Liver (tissue), 9 donors: ENCODE data around the gene ZNF132. TPM values are rescaled to one million over a fixed set of nuclear protein-coding genes. Genes with fewer than 3 reads are reported as not detected.

ENCODE experiments used
- DNase-seq: peaks from one replicate; pipeline ENCODE4 v3.0.0-alpha.2; 2017; ENCODE audit warnings: low spot score
- H3K27ac ChIP-seq, 2 donors: one replicate each; pipeline ENCODE4 v1.7.0; 2013; ENCODE audit warnings: inconsistent platforms in 2 of 2, low read length in 2 of 2, control low read depth in 1 of 2, low read depth in 1 of 2, mild to moderate bottlenecking in 1 of 2
- H3K27me3 ChIP-seq, 4 donors: one replicate each; pipeline versions ENCODE4 v1.6.1 to v1.7.0; 2013; ENCODE audit warnings: low read length in 3 of 4, inconsistent platforms in 1 of 4, mild to moderate bottlenecking in 1 of 4, moderate library complexity in 1 of 4; ENCODE audit not compliant: control insufficient read depth in 4 of 4, insufficient read depth in 4 of 4
- H3K36me3 ChIP-seq, 4 donors: one replicate each; pipeline versions ENCODE4 v1.6.1 to v1.7.0; 2013; ENCODE audit warnings: low read length in 3 of 4, mild to moderate bottlenecking in 3 of 4, low read depth in 1 of 4, moderate library complexity in 1 of 4; ENCODE audit not compliant: control insufficient read depth in 4 of 4, insufficient read depth in 3 of 4
- H3K4me1 ChIP-seq, 4 donors: one replicate each; pipeline versions ENCODE4 v1.6.1 to v1.7.0; 2013; ENCODE audit warnings: low read length in 3 of 4, mild to moderate bottlenecking in 3 of 4, moderate library complexity in 1 of 4; ENCODE audit not compliant: control insufficient read depth in 4 of 4, insufficient read depth in 4 of 4
- H3K4me3 ChIP-seq, 3 donors: one replicate each; pipeline versions ENCODE4 v1.6.1 to v1.7.0; 2013; ENCODE audit warnings: low read length in 3 of 3, control low read depth in 1 of 3, low read depth in 1 of 3, mild to moderate bottlenecking in 1 of 3
- H3K9ac ChIP-seq, 2 donors: one replicate each; pipeline ENCODE4 v1.7.0; 2013; ENCODE audit warnings: low read length in 2 of 2, mild to moderate bottlenecking in 2 of 2, moderate library complexity in 2 of 2, control low read depth in 1 of 2, low read depth in 1 of 2
- H3K9me3 ChIP-seq, 4 donors: one replicate each; pipeline versions ENCODE4 v1.6.1 to v1.7.0; 2013; ENCODE audit warnings: low read length in 3 of 4; ENCODE audit not compliant: control insufficient read depth in 4 of 4
- FOXA2 ChIP-seq: IDR thresholded peaks from 2 replicates; pipeline ENCODE4 v1.6.1; 2016; ENCODE audit warnings: antibody characterized with exemption
- GABPA ChIP-seq, 2 donors: IDR thresholded peaks in 1 of 2; conservative IDR thresholded peaks in 1 of 2; 2 replicates each; pipeline ENCODE4 v1.6.1; 2016; ENCODE audit warnings: antibody characterized with exemption in 2 of 2, mild to moderate bottlenecking in 1 of 2, moderate library complexity in 1 of 2
- HNF4A ChIP-seq, 2 donors: conservative IDR thresholded peaks; 2 replicates each; pipeline ENCODE4 v1.6.1; 2016; ENCODE audit warnings: antibody characterized with exemption in 2 of 2, mild to moderate bottlenecking in 2 of 2
- HNF4G ChIP-seq: IDR thresholded peaks from 2 replicates; pipeline ENCODE4 v1.6.1; 2016; ENCODE audit warnings: antibody characterized with exemption
- JUND ChIP-seq, 2 donors: IDR thresholded peaks; 2 replicates each; pipeline ENCODE4 v1.6.1; 2016; ENCODE audit warnings: antibody characterized with exemption in 2 of 2
- NR2F2 ChIP-seq: IDR thresholded peaks from 2 replicates; pipeline ENCODE4 v1.6.1; 2016; ENCODE audit warnings: antibody characterized with exemption
- RAD21 ChIP-seq, 2 donors: IDR thresholded peaks; 2 replicates each; pipeline ENCODE4 v1.6.1; 2016; ENCODE audit warnings: antibody characterized with exemption in 2 of 2, mild to moderate bottlenecking in 2 of 2
- RXRA ChIP-seq, 2 donors: IDR thresholded peaks; 2 replicates each; pipeline ENCODE4 v1.6.1; 2017 to 2018; ENCODE audit warnings: antibody characterized with exemption in 2 of 2, mild to moderate bottlenecking in 1 of 2
- SP1 ChIP-seq: IDR thresholded peaks from 2 replicates; pipeline ENCODE4 v1.6.1; 2018; ENCODE audit warnings: antibody characterized with exemption, mild to moderate bottlenecking
- TAF1 ChIP-seq: conservative IDR thresholded peaks from 2 replicates; pipeline ENCODE4 v1.6.1; 2016; ENCODE audit warnings: antibody characterized with exemption, mild to moderate bottlenecking
- YY1 ChIP-seq: IDR thresholded peaks from 2 replicates; pipeline ENCODE4 v1.6.1; 2016; ENCODE audit warnings: antibody characterized with exemption, mild to moderate bottlenecking
- WGBS: extraction: QIAGEN DNeasy Blood & Tissue Kit; methylation state at CpG from one replicate; pipeline ENCODE4 v1.1.7; 2013; 5-methylcytosine and 5-hydroxymethylcytosine counted together
- polyA plus RNA-seq, 2 donors: library from polyadenylated mRNA; stranded (reverse) in 1 of 2; unstranded in 1 of 2; fragments of 200-250 nt in 1 of 2; fragments of >200 nt in 1 of 2; fragmentation: Nextera tagmentation in 1 of 2; extraction: Ambion mirVana in 1 of 2; gene quantifications; one replicate each; pipeline versions ENCODE4 v1.2.1 to v1.2.3, GENCODE V29; 2013 to 2015
- total RNA-seq, 2 donors: library from RNA; depleted of rRNA; stranded (reverse); fragments of >200 nt; gene quantifications; one replicate each; pipeline ENCODE4 v1.2.3, GENCODE V29; 2014
- TF ChIP-seq, protein P1 (sequence below): IDR thresholded peaks from 2 replicates; pipeline ENCODE4 v1.6.1; 2016; ENCODE audit warnings: antibody characterized with exemption
- TF ChIP-seq, protein P2 (sequence below): IDR thresholded peaks from 2 replicates; pipeline ENCODE4 v1.6.1; 2016; ENCODE audit warnings: antibody characterized with exemption
- TF ChIP-seq, protein P3 (sequence below): IDR thresholded peaks from 2 replicates; pipeline ENCODE4 v1.6.1; 2016; ENCODE audit warnings: antibody characterized with exemption, mild to moderate bottlenecking
- donor health status: healthy.
- donor health status: healthy.
- donor health status: healthy.
- donor health status: healthy.
- donor health status: healthy.

Gene ZNF132
- total and polyA plus RNA-seq, 4 donors: 0.64 to 2.0 (median 1.0) TPM

DNA sequence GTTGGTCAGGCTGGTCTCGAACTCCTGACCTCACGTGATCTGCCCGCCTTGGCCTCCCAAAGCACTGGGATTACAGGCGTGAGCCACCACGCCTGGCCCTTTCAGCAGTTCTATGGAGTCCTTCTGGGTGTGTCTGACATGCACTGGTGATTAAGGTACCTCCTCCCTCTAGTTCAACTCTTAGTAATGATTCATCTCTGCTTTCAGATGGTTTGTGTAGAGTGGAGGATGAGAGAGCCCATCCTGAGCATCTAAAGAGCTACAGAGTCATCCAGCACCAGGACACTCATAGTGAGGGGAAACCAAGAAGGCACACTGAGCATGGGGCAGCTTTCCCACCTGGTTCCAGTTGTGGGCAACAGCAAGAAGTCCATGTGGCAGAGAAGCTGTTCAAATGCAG is 23.3 kb downstream of the ZNF132 start:
- no peaks in the 10 kb centered on the region for H3K27me3 ChIP-seq
- 96% methylated on average over 5 of the region's 5 CpGs for WGBS
- no peak overlapping the region for H3K27ac ChIP-seq
- no peaks in the 10 kb centered on the region for H3K4me1 ChIP-seq
- H3K9me3 ChIP-seq: peaks cover 11 to 15% (median 13%) of the 10 kb centered on the region in 4 donors
- TF ChIP-seq, protein P1, sequence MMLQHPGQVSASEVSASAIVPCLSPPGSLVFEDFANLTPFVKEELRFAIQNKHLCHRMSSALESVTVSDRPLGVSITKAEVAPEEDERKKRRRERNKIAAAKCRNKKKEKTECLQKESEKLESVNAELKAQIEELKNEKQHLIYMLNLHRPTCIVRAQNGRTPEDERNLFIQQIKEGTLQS: no peak
- no peak for TF ChIP-seq JUND (IDR thresholded peaks at IDR 0.05)
- TF ChIP-seq SP1: no peak
- TF ChIP-seq, protein P2, sequence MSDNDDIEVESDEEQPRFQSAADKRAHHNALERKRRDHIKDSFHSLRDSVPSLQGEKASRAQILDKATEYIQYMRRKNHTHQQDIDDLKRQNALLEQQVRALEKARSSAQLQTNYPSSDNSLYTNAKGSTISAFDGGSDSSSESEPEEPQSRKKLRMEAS: no peak
- TF ChIP-seq GABPA (IDR thresholded peaks at IDR 0.05 in 1 of 2, conservative IDR thresholded peaks at IDR 0.05 in 1 of 2): no peak
- no peak for TF ChIP-seq HNF4G
- no peak for TF ChIP-seq NR2F2
- TF ChIP-seq RXRA (IDR thresholded peaks at IDR 0.05): no peak
- TF ChIP-seq FOXA2: no peak
- no peak for TF ChIP-seq RAD21 (IDR thresholded peaks at IDR 0.05)
- TF ChIP-seq HNF4A (conservative IDR thresholded peaks at IDR 0.05): no peak
- TF ChIP-seq, protein P3, sequence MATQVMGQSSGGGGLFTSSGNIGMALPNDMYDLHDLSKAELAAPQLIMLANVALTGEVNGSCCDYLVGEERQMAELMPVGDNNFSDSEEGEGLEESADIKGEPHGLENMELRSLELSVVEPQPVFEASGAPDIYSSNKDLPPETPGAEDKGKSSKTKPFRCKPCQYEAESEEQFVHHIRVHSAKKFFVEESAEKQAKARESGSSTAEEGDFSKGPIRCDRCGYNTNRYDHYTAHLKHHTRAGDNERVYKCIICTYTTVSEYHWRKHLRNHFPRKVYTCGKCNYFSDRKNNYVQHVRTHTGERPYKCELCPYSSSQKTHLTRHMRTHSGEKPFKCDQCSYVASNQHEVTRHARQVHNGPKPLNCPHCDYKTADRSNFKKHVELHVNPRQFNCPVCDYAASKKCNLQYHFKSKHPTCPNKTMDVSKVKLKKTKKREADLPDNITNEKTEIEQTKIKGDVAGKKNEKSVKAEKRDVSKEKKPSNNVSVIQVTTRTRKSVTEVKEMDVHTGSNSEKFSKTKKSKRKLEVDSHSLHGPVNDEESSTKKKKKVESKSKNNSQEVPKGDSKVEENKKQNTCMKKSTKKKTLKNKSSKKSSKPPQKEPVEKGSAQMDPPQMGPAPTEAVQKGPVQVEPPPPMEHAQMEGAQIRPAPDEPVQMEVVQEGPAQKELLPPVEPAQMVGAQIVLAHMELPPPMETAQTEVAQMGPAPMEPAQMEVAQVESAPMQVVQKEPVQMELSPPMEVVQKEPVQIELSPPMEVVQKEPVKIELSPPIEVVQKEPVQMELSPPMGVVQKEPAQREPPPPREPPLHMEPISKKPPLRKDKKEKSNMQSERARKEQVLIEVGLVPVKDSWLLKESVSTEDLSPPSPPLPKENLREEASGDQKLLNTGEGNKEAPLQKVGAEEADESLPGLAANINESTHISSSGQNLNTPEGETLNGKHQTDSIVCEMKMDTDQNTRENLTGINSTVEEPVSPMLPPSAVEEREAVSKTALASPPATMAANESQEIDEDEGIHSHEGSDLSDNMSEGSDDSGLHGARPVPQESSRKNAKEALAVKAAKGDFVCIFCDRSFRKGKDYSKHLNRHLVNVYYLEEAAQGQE: no peak
- TF ChIP-seq TAF1: no peak
- no peak for TF ChIP-seq YY1
- peaks cover 16 to 45% (median 30%) of the 10 kb centered on the region in 4 donors for H3K36me3 ChIP-seq
- H3K9ac ChIP-seq: no peak overlapping the region
- H3K4me3 ChIP-seq: peak overlapping the region in 1 of 3 donors; percentile 5
- no peak for DNase-seq

DNA sequence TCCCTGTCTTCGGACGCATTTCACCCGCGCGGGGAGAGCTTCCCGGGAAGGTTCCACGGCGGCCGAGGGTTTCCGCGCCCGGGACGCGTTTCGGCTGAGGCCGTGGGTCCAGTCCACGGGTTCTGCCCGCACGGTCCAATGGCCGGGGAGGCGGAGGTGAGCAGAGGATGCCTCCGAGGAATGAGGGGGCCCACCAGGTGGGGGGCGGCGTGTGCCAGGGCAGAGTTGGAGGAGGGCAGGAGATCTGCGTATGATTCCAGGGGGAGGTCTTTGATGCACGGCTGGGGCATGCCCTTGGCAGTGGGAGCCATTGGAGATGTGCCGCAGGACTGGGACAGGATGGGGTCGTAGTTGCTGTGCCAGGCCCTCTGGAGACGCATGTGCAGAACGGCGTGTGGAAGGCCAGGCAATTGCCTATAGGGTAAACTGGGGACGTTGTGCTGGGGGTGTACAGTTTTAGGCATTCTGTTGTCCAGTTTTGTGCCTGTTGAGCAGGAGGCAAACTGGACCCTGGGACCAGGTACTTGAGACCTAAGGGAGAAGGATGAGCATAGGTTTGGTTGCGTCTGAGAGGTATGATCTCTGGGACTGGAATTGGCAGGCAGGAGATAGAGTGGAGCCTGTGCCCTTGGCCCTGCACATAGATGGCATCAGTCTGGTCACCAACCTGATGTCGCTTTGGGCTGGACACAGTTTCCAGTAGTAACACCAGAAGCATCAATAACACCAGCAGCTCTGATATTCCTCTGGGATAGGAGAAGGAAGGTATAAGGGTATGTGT is 30.8 kb downstream of the ZNF132 start:
- H3K9ac ChIP-seq: peak overlapping the region; percentile 27 to 41
- H3K36me3 ChIP-seq: no peaks in the 10 kb centered on the region
- DNase-seq: no peak
- H3K9me3 ChIP-seq: no peaks in the 10 kb centered on the region
- H3K4me3 ChIP-seq: peak overlapping the region; percentile 68 to 90 (median 76)
- TF ChIP-seq HNF4A (conservative IDR thresholded peaks at IDR 0.05) (peak in 1 of 2 donors; percentile 49), YY1 (no peak)
- H3K27me3 ChIP-seq: no peaks in the 10 kb centered on the region
- H3K27ac ChIP-seq: peak overlapping the region; percentile 80 to 83
- 4% methylated on average over 34 of the region's 34 CpGs for WGBS
- peaks cover 3 to 25% (median 21%) of the 10 kb centered on the region in 4 donors for H3K4me1 ChIP-seq
